Right lobe of liver (tissue), 6 donors: ENCODE results near the gene APAF1. TPM values are rescaled to one million over a fixed set of nuclear protein-coding genes. Genes with fewer than 3 reads are reported as not detected.
"Not testable (repeated sequence)": the region's sequence is repeated elsewhere in the genome, so short reads cannot be mapped to it uniquely, and the experiment has no call there.

Experiments used
- ATAC-seq, 4 donors: fragments of 200-7000 bp; cut with Tn5 transposase; one replicate each; pipeline ENCODE4 v1.9.1; 2020; ENCODE audit warnings: mild to moderate bottlenecking in 4 of 4, moderate library complexity in 4 of 4
- DNase-seq, 3 donors: peaks; one replicate each; pipeline ENCODE4 v3.0.0-alpha.2; 2020
- H3K27ac ChIP-seq, 3 donors: fragments of 200-600 bp; one replicate each; pipeline ENCODE4 v1.8.0; 2022
- H3K27me3 ChIP-seq, 2 donors: fragments of 200-600 bp; one replicate each; pipeline ENCODE4 v1.8.0; 2022
- H3K36me3 ChIP-seq, 4 donors: fragments of 200-600 bp; sonication (generic) in 1 of 4; one replicate each; pipeline versions ENCODE4 v1.5.1 to v1.8.0; 2017 to 2022; ENCODE audit warnings: control low read depth in 1 of 4
- H3K4me1 ChIP-seq, 4 donors: fragments of 200-600 bp; sonication (generic) in 1 of 4; one replicate each; pipeline versions ENCODE4 v1.5.1 to v1.8.0; 2017 to 2022; ENCODE audit warnings: control low read depth in 1 of 4
- H3K4me3 ChIP-seq, 3 donors: fragments of 200-600 bp; one replicate each; pipeline ENCODE4 v1.8.0; 2022
- H3K9me3 ChIP-seq, 4 donors: fragments of 200-600 bp; sonication (generic) in 1 of 4; one replicate each; pipeline versions ENCODE4 v1.5.1 to v1.8.0; 2017 to 2022; ENCODE audit warnings: control low read depth in 1 of 4
- CTCF ChIP-seq, 4 donors: fragments of 200-600 bp in 3 of 4; fragments of 450-650 bp in 1 of 4; IDR thresholded peaks; one replicate each; pipeline versions ENCODE4 v1.5.1 to v1.8.0; 2016 to 2022; ENCODE audit warnings: antibody characterized with exemption in 4 of 4, mild to moderate bottlenecking in 2 of 4
- POLR2A ChIP-seq: fragments of 450-650 bp; IDR thresholded peaks from one replicate; pipeline ENCODE4 v1.6.1; 2017; ENCODE audit warnings: antibody characterized with exemption, mild to moderate bottlenecking
- WGBS: methylation state at CpG from one replicate; pipeline ENCODE4 v1.1.6; 2018; ENCODE audit warnings: low coverage, low lambda C conversion rate; ENCODE audit not compliant: insufficient coverage; ENCODE audit errors: missing lambda C conversion rate; 5-methylcytosine and 5-hydroxymethylcytosine counted together
- intact Hi-C, 2 donors: fragments of 100-400 bp; cut with DNase I; formaldehyde crosslinking; loops; one replicate each; pipeline versions ENCODE4 v1.11.2 to v1.14.1; 2022
- total RNA-seq, 6 experiments: library from RNA; depleted of rRNA in 2 of 6; stranded (reverse); fragments of >200 nt in 2 of 6; fragmentation: NEBNext Ultra II Directional in 3 of 6; extraction: Animal tissue kit (Norgen Biotek cat#: 25700) in 3 of 6; gene quantifications; one replicate each; pipeline versions ENCODE4 v1.1.0 to v1.2.4, GENCODE V29; 2016 to 2023
- donor health status: DM: no; HTN: yes; CAD: no.
- donor health status: DM: no; HTN: no; CAD: no.
- donor health status: DM: no; HTN: no; CAD: no.
- donor health status: DM: no; HTN: yes; CAD: no.
- donor health status: DM: no; HTN: yes; CAD: no.

APAF1 gene
- total RNA-seq, 6 experiments from 2014 or later: 4.5 to 12.3 (median 7.1) TPM

DNA sequence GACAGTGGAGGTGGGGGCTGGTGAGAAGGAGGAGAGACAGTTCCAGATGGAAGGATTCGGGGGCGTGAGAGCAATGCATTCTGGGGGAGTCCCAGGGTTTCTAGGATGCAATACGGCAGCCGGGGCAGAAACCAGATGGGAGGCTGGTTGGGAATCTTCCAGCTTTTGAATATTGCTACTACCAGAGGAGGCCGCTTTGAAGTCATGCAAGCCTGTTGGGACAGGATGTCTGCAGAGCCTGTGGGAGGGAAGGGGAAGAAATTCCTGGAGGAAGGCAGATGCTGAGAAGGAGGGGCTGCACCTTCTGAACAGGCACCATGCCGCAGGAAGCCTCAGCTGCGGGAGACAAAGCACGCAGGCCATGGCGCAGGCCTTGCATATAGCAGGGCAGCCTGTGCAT, 105.4 kb downstream of the APAF1 start:
- DNase-seq: no peak
- H3K4me3 ChIP-seq: no peak overlapping the region

DNA sequence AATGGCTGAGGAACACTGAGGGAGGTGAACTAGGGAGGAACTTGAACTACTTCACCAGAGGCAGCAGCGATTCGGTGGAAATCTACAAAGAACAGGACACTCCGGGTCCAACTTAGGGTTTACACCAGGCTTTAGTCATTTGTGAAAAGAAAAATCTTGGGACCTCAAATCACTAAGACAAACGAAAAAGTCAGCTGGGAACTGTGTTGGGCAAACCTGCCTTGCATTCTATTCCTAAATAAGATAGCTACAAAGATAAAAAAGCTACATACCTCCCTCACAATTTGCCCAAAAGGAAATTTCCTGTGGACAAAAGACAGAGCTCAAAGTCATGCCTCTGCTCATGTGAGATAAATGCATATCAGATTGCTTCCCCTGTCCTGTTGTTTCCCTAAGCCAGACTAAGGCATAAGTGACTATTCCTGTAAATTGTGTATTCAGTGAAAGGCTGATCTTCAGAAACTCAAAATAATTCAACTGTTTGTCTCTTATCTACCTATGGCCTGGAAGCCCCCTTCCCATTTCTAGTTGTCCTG, 106.6 kb downstream of the APAF1 start:
- ATAC-seq: no peak
- 76% methylated on average over 4 of the region's 4 CpGs for WGBS
- H3K36me3 ChIP-seq: no peaks in the 10 kb centered on the region

More for the DNA sequence above, 105.4 kb downstream of the APAF1 start:
- H3K4me1 ChIP-seq: peaks cover 0 to 2% (median 0%) of the 10 kb centered on the region in 4 donors
- H3K27ac ChIP-seq: no peak overlapping the region
- TF ChIP-seq POLR2A (no peak), CTCF (IDR thresholded peaks at IDR 0.05) (no peak)
- no peaks in the 10 kb centered on the region for H3K27me3 ChIP-seq
- intact Hi-C loops: no loop called here
- no peaks in the 10 kb centered on the region for H3K9me3 ChIP-seq
- no peak for ATAC-seq
- H3K36me3 ChIP-seq: no peaks in the 10 kb centered on the region
- WGBS: 51% methylated on average over 4 of the region's 9 CpGs

DNA sequence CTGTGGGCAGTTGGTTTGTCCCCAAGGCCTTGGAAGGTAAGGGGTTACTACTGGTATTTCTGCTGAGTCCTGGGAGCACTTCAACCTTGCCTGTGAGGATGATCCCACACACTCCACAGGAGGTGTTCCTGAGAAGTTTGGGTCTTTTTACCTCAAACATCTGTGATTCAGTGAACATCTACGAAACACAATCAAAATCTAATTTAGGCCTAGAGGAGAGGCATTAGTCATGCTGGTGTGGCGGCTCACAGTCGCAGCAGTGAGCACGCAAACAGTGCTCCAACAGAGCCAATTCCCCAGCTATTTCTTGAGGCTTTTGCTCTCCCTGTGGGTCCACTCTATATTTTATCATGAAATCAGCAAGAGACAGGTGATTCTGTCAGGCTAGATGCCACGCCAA, 107.6 kb downstream of the APAF1 start:
- Histone ChIP-seq H3K4me3 (no peak overlapping the region), H3K27ac (no peak overlapping the region), H3K27me3 (no peaks in the 10 kb centered on the region), H3K4me1 (no peaks in the 10 kb centered on the region), H3K9me3 (no peaks in the 10 kb centered on the region), H3K36me3 (no peaks in the 10 kb centered on the region)
- TF ChIP-seq POLR2A (no peak), CTCF (IDR thresholded peaks at IDR 0.05) (no peak)
- 89% methylated on average over 5 of the region's 5 CpGs for WGBS
- intact Hi-C loops: no loop called here
- no peak for DNase-seq
- ATAC-seq: no peak

More for the DNA sequence above, 106.6 kb downstream of the APAF1 start:
- no peak for DNase-seq
- intact Hi-C loops: no loop called here
- Histone ChIP-seq H3K4me1 (no peaks in the 10 kb centered on the region), H3K9me3 (no peaks in the 10 kb centered on the region), H3K4me3 (no peak overlapping the region), H3K27ac (no peak overlapping the region), H3K27me3 (no peaks in the 10 kb centered on the region)
- TF ChIP-seq POLR2A: no peak
- TF ChIP-seq CTCF (IDR thresholded peaks at IDR 0.05): no peak

DNA sequence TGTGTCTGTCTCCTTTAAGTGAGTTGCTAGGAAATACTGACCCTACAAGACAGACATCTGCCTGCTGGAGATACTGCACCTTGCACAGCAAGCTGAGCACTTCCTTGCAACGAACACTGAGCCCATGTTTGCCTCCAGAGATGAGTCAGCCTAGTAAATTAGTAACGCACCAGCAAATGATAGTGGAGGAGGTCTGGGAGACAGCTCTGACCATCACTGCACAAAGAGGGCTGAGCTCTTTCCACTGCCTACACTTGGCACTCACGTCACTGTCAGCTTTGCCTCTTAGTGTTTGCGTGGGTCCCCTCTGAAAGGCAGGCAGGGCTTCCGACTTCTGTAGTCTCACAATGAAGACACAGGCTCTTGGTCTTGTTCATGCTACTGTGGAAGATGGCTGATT, 109.0 kb downstream of the APAF1 start:
- H3K36me3 ChIP-seq: no peaks in the 10 kb centered on the region
- H3K27me3 ChIP-seq: no peaks in the 10 kb centered on the region
- no peak overlapping the region for H3K27ac ChIP-seq
- ATAC-seq: peak in 1 of 4 donors; percentile 95
- TF ChIP-seq POLR2A (no peak), CTCF (IDR thresholded peaks at IDR 0.05) (no peak)
- intact Hi-C loops: no loop called here
- H3K4me3 ChIP-seq: no peak overlapping the region
- no peaks in the 10 kb centered on the region for H3K4me1 ChIP-seq
- no peaks in the 10 kb centered on the region for H3K9me3 ChIP-seq
- no peak for DNase-seq
- WGBS: 31% methylated on average over 4 of the region's 5 CpGs

DNA sequence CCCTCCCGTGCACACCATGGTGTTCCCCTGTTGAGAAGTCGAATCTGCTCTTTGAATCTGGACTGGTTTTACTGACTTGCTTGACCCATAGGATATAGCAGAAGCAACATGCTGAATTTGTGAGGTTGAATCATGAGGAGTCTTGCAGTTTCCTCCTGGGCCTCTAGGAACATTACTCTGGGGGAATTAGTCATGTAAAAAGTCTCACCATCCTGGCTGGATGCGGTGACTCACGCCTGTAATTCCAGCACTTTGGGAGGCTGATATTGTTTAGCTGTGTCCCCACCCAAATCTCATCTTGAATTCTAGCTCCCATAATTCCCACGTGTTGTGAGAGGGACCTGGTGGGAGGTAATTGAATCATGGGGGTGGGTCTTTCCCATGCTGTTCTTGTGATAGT, 110.8 kb downstream of the APAF1 start:
- H3K27me3 ChIP-seq, H3K9me3 ChIP-seq, H3K36me3 ChIP-seq, H3K4me3 ChIP-seq, intact Hi-C loops, DNase-seq, H3K4me1 ChIP-seq, H3K27ac ChIP-seq, ATAC-seq: not testable (repeated sequence)
- 88% methylated on average over 4 of the region's 5 CpGs for WGBS
